Stimulated activated naive CD8-positive, alpha-beta T cell treated with anti-CD3 and anti-CD28 coated beads, Interleukin-15, amount 100 ng/mL, for 72 hours (primary cell): ENCODE results near the gene MRAS.

ENCODE experiments used
- ATAC-seq: fragments of 150-1000 bp; cut with Tn5 transposase; 2 replicates; pipeline ENCODE4 v1.10.0; 2021; ENCODE audit warnings: mild to moderate bottlenecking, moderate library complexity
- DNase-seq, 2 donors: peaks; one replicate each; pipeline ENCODE4 v3.0.0; 2021 to 2022
- H3K27ac Mint-ChIP-seq, 2 donors: one replicate each; pipeline ENCODE4 v1.8.0; 2022; ENCODE audit warnings: mild to moderate bottlenecking in 2 of 2, mixed read lengths in 2 of 2, moderate library complexity in 2 of 2
- H3K27me3 Mint-ChIP-seq: one replicate; pipeline ENCODE4 v1.8.0; 2022; ENCODE audit warnings: mixed read lengths
- H3K4me1 Mint-ChIP-seq: one replicate; pipeline ENCODE4 v1.8.0; 2022; ENCODE audit warnings: mild to moderate bottlenecking, mixed read lengths
- H3K4me3 Mint-ChIP-seq, 2 donors: one replicate each; pipeline ENCODE4 v1.8.0; 2022; ENCODE audit warnings: mild to moderate bottlenecking in 2 of 2, mixed read lengths in 2 of 2, moderate library complexity in 1 of 2
- H3K9me3 Mint-ChIP-seq, 2 donors: one replicate each; pipeline ENCODE4 v1.8.0; 2022; ENCODE audit warnings: mixed read lengths in 2 of 2

The MRAS gene

GRCh38 chr3:138434276-138434874, 86.0 kb downstream of the MRAS start, which contains the start of gene ESYT3:
ESYT3 (plus strand) TSS chr3:138434616; CDS start chr3:138434799, 183 bp downstream.
- ATAC-seq (peak; percentile 94), DNase-seq (peak; percentile 66 to 75)
- Mint-ChIP-seq H3K27me3 (peaks cover 81% of the 10 kb centered on the region), H3K27ac (no peak within 1 kb of the TSS), H3K9me3 (no peaks in the 10 kb centered on the region), H3K4me3 (peak within 1 kb of the TSS; percentile 86 to 90), H3K4me1 (peaks cover 17% of the 10 kb centered on the region)

DNA sequence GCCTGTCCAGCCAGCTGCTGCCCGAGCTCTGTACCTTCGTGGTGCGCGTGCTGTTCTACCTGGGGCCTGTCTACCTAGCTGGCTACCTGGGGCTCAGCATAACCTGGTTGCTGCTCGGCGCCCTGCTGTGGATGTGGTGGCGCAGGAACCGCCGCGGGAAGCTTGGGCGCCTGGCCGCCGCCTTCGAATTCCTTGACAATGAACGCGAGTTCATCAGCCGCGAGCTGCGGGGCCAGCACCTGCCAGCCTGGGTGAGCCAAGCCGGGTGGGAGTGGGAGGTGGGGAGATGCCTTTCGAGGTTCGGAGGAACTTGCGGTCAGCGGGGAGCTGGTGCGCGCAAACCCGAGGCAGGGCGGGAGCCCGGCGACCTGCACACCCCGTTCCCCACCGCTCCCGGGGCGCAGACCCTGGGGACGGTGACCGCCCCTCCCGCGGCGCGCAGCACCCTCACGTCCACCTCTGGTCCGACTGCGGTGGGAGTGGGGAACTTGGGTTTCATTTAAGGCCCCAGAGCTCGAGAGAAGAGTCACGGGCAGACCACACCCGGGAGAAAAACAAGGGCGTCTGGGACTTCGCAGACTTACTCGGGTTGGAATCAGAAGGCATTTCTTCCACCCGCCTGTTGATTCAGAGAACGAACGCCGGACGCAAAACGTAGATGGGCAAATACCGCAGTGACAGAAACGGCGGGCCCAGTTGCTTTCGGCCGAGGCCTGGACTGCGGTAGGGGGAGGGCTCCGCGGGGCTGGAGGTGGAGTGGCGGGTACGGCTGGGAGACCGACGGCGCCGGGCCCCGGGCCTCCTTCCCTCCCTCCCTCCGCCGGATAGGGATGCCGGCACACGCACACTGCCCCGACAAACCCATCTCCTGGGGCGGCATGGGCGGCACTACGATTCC, 86.7 kb downstream of the MRAS start:
- peak; percentile 8 for ATAC-seq
- Mint-ChIP-seq H3K27ac (no peak overlapping the region), H3K27me3 (peaks cover 88% of the 10 kb centered on the region), H3K4me3 (peak overlapping the region; percentile 73 to 90), H3K9me3 (no peaks in the 10 kb centered on the region), H3K4me1 (peaks cover 17% of the 10 kb centered on the region)
- DNase-seq = no peak

DNA sequence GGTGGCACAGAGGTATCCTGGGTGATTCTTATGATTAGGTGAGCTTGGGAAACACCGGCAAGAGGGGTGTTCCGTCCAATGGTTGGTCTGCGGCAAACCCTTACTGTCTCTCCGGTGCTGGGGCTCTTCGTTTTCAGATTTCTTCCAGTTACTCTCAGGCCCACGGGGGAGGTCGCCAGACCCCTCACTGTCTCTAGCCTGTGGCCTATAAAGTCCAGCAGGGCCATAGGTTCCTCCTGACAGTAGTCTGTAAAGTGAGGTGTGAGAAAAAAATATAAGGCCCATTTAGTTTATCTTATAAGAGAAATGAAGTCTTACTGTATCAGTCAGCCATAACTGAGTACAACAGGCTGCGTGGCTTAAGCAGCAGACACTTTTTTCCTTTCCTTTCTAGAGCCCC, 87.5 kb downstream of the MRAS start:
- ATAC-seq = no peak
- Mint-ChIP-seq H3K27ac (no peak overlapping the region), H3K4me3 (peak overlapping the region in 1 of 2 donors; percentile 19), H3K4me1 (peaks cover 17% of the 10 kb centered on the region), H3K9me3 (no peaks in the 10 kb centered on the region), H3K27me3 (peaks cover 92% of the 10 kb centered on the region)
- DNase-seq = no peak

GRCh38 chr3:138437281-138437680, 88.9 kb downstream of the MRAS start:
- Mint-ChIP-seq H3K4me3 (no peak overlapping the region), H3K27me3 (peaks cover 81% of the 10 kb centered on the region), H3K27ac (no peak overlapping the region), H3K4me1 (peaks cover 17% of the 10 kb centered on the region), H3K9me3 (no peaks in the 10 kb centered on the region)
- ATAC-seq (no peak), DNase-seq (no peak)

- no peak overlapping the region for H3K4me3 Mint-ChIP-seq
- ATAC-seq (no peak), DNase-seq (no peak)
- H3K4me1 Mint-ChIP-seq = peaks cover 8% of the 10 kb centered on the region
- no peaks in the 10 kb centered on the region for H3K9me3 Mint-ChIP-seq
- H3K27me3 Mint-ChIP-seq = peaks cover 66% of the 10 kb centered on the region
- no peak overlapping the region for H3K27ac Mint-ChIP-seq
These were observed 90.5 kb downstream of the MRAS start for GRCh38 chr3:138438896-138439295.

GRCh38 chr3:138439646-138440045, 91.3 kb downstream of the MRAS start:
- ATAC-seq (no peak), DNase-seq (no peak)
- H3K27me3 Mint-ChIP-seq = peaks cover 59% of the 10 kb centered on the region
- H3K4me1 Mint-ChIP-seq = peaks cover under 1% of the 10 kb centered on the region
- H3K27ac Mint-ChIP-seq = no peak overlapping the region
- H3K9me3 Mint-ChIP-seq = no peaks in the 10 kb centered on the region
- H3K4me3 Mint-ChIP-seq = no peak overlapping the region

DNA sequence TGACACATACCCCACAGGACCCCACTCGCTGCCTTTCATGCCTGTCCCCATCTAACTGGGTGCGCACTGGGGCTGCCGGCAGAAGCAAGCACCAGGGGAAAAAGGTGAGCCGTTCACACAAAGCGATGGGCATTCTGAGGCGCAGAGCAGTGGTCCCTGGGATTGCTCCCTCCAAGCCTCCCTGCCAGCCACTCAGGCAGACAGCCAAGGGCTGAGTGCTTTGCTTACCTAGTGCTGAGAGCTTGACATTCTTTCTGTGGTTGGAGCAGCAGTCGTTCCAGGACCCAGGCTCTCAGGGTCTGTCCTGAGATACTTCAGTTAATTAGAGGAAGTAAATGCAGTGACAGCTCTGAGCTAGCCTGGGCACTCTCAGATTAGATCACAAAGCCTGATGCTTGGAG, 91.7 kb downstream of the MRAS start:
- DNase-seq (no peak), ATAC-seq (no peak)
- Mint-ChIP-seq H3K9me3 (no peaks in the 10 kb centered on the region), H3K27ac (no peak overlapping the region), H3K4me3 (no peak overlapping the region), H3K4me1 (no peaks in the 10 kb centered on the region), H3K27me3 (peaks cover 54% of the 10 kb centered on the region)

GRCh38 chr3:138440596-138440995, 92.2 kb downstream of the MRAS start:
- Mint-ChIP-seq H3K4me3 (no peak overlapping the region), H3K9me3 (no peaks in the 10 kb centered on the region), H3K27me3 (peaks cover 49% of the 10 kb centered on the region), H3K4me1 (no peaks in the 10 kb centered on the region), H3K27ac (no peak overlapping the region)
- DNase-seq (no peak), ATAC-seq (no peak)

- H3K27me3 Mint-ChIP-seq = peaks cover 42% of the 10 kb centered on the region
- no peak overlapping the region for H3K27ac Mint-ChIP-seq
- DNase-seq = no peak
- ATAC-seq = no peak
- H3K4me3 Mint-ChIP-seq = no peak overlapping the region
- no peaks in the 10 kb centered on the region for H3K9me3 Mint-ChIP-seq
- H3K4me1 Mint-ChIP-seq = no peaks in the 10 kb centered on the region
These were observed 92.9 kb downstream of the MRAS start for GRCh38 chr3:138441256-138441655.

- H3K27ac Mint-ChIP-seq = no peak overlapping the region
- no peaks in the 10 kb centered on the region for H3K9me3 Mint-ChIP-seq
- no peak for ATAC-seq
- no peak for DNase-seq
- no peak overlapping the region for H3K4me3 Mint-ChIP-seq
- no peaks in the 10 kb centered on the region for H3K4me1 Mint-ChIP-seq
- H3K27me3 Mint-ChIP-seq = peaks cover 38% of the 10 kb centered on the region
These were observed 93.4 kb downstream of the MRAS start for GRCh38 chr3:138441742-138442141.

GRCh38 chr3:138442433-138442832, 94.1 kb downstream of the MRAS start:
- Mint-ChIP-seq H3K9me3 (no peaks in the 10 kb centered on the region), H3K27ac (no peak overlapping the region), H3K27me3 (peaks cover 31% of the 10 kb centered on the region), H3K4me3 (no peak overlapping the region), H3K4me1 (no peaks in the 10 kb centered on the region)
- ATAC-seq = no peak
- no peak for DNase-seq

DNA sequence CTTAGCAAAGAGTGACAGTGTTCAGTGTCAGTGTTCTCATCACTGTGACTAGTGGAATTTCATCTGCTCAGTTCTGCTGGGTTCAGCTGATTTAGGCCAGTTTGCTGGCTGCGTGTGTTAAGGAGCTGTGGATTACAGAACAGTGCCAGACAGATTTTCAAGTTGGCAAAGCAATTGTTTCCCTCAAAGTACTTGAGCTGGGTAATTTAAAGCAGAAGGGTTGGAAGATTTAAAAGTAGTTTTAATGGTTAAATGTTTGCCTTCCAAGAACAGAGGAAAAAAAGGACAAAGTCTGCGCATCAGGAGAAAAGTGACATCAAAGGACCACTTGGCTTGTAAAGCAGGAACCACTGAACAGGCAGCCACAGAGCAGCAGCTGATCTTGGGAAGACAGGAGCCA, 94.7 kb downstream of the MRAS start:
- Mint-ChIP-seq H3K27ac (no peak overlapping the region), H3K9me3 (no peaks in the 10 kb centered on the region), H3K4me3 (no peak overlapping the region), H3K27me3 (peaks cover 24% of the 10 kb centered on the region), H3K4me1 (no peaks in the 10 kb centered on the region)
- DNase-seq (no peak), ATAC-seq (no peak)

- no peak overlapping the region for H3K27ac Mint-ChIP-seq
- DNase-seq = no peak
- no peak for ATAC-seq
- peaks cover 17% of the 10 kb centered on the region for H3K27me3 Mint-ChIP-seq
- no peaks in the 10 kb centered on the region for H3K9me3 Mint-ChIP-seq
- H3K4me1 Mint-ChIP-seq = no peaks in the 10 kb centered on the region
- H3K4me3 Mint-ChIP-seq = no peak overlapping the region
These were observed 95.4 kb downstream of the MRAS start for GRCh38 chr3:138443521-138444503.

DNA sequence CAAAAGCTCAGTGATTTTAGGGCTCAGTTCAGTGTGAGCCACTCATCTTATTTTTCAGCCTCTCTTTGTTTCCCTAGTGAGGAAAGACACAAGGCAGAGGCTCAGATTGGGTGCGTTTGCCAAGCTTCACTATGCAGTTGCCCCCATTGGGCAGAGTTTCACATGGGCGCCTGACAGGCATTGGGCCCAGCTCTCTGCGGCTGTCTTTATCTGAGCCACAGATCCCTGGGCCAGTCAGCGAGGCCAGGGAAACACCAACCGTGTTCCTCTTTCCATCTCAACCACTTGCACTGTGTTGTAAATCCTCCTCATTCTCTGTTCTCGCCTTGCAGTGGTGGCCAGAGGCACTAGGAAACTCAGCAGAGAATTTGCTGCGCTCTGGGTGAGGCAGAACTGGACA, 96.9 kb downstream of the MRAS start:
- Mint-ChIP-seq H3K4me1 (no peaks in the 10 kb centered on the region), H3K27ac (no peak overlapping the region), H3K4me3 (no peak overlapping the region), H3K27me3 (peaks cover 3% of the 10 kb centered on the region), H3K9me3 (no peaks in the 10 kb centered on the region)
- DNase-seq (no peak), ATAC-seq (no peak)

DNA sequence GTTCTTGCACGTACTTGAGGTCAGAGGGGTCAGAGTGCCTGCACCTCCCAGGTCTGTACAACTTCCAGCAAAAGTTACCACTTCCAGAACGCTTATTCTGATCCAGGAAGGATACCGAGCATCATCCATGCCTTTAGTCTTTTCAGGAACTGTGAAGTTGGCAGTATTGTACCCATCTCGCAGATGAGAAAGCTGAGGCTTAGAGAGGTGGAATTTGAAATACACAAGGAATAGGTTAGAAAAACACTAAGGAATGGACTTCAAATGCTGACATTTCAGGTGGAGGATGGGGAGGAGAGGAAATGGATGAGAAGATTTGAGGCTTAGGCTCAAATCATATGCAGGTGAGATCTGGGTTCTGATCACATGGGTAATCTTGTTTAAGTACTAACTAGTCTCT, 97.3 kb downstream of the MRAS start:
- no peaks in the 10 kb centered on the region for H3K9me3 Mint-ChIP-seq
- DNase-seq (no peak), ATAC-seq (no peak)
- H3K27ac Mint-ChIP-seq = no peak overlapping the region
- H3K27me3 Mint-ChIP-seq = no peaks in the 10 kb centered on the region
- no peaks in the 10 kb centered on the region for H3K4me1 Mint-ChIP-seq
- no peak overlapping the region for H3K4me3 Mint-ChIP-seq
